NOMO-1 (cell line): ENCODE results near the gene PHOSPHO2.

ENCODE experiments used
- DNase-seq, 2 experiments: peaks; one replicate each; lab custom pipeline; 2025; ENCODE audit not compliant: unreplicated experiment in 2 of 2; lab: John Stamatoyannopoulos, UW

PHOSPHO2 gene

GRCh38 chr2:169715379-169716237 is 21.3 kb downstream of the PHOSPHO2 start:
- DNase-seq = peak in 1 of 2 experiments; percentile 42

DNA sequence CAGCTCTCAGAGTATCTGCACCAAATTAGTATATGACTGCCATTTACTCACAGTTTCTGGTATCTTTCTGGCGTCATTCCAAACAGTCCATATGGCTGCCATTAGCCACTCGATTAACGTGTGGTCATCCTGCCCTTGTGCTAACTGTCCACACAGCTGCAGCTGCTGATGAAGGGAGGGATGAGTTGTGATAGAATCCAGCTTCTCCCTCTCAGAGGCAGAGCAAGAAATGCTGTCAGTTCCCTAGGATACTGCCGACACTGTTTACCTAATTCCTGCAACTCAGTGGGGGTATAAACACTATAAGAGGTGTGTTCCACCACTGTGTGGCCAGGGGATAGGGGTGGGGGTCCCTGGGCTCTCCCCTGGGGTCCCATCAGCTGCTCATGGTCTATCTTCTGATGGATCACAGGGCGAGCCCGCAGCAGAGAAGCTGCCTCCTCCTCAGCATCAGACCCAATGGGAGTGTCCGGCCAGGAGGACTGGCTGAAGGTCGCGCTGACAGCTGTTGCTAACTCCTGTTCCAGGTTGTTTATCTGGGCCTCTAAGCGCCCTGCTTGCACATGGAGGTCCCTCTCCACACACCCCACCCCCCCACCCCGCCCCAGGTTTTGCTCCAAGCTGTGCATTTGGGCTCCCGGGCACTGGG is 22.1 kb downstream of the PHOSPHO2 start:
- no peak for DNase-seq

DNA sequence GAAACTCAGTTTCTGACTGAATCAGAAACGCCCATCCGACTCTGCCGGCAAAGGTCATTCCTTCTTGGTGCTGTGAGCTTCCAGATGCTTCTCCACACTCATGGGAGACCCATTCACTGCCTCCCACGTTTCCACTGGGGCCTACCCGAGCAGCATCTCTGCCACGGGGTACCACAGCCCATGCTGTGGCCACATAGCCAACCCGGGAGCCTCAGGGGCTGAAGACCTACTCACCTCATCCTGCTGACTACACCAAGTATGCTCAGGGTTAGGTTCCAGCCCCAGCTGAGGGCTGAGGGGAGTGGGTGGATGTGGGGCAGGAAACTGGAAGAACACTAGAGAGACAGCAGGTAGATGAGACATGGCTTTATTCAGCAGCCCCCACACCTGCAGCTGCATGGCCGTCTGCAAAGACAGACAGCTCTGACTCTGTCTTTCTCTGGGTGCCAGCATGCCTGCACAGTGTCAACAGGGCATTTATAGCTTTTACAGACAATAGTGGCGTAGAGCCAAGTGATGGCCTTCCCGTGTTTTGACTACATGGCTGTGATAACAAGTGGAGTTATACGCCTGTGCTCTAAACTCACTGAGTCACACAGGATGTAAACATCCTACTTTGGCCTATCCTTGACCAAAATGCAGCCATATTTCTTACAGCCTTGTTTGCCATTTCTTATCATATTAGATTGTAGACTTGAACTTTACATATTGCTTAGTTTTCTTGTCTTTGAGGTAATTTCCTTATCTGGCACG is 22.8 kb downstream of the PHOSPHO2 start:
- DNase-seq = no peak

DNA sequence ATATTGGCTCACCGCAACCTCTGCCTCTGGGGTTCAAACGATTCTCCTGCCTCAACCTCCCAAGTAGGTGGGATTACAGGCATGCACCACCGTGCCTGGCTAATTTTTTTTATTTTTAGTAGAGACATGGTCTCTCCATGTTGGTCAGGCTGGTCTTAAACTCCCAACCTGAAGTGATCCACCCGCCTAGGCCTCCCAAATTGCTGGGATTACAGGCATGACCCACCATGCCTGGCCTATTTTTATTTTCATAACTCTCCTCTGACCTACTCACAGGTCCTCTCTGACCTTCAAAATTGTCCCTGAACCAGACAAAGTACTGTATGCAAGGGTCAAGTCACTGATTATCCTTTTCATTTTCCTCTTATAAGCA is 23.4 kb downstream of the PHOSPHO2 start:
- DNase-seq = no peak

DNA sequence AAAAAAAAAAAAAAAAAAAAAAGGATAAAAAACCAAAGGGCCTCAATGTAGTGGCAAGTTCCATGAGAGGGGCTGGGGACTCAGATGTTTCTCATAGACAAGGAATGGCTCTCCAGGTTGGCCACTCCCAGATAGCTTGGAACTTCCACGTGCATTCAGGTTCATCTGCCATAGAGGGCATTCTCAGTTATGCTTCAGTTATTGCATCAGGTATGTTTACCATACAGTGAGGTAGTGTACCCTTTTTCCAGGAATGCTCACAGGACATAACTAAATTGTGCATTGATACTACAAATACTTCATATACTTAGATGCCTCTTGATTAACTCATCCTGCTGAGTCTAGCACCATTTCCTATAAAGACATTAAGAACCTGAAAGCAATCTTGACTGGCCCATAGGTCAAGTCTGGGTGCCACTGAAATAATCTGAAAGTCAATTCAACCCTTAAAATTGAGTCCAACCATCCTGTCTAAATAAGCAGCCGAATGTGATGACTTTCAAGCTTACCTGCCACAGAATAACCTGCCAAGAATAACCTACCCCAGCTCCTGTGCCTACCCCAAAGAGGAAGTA is 24.7 kb downstream of the PHOSPHO2 start:
- DNase-seq = no peak

GRCh38 chr2:169721016-169721415 is 26.7 kb downstream of the PHOSPHO2 start:
- DNase-seq = no peak

DNA sequence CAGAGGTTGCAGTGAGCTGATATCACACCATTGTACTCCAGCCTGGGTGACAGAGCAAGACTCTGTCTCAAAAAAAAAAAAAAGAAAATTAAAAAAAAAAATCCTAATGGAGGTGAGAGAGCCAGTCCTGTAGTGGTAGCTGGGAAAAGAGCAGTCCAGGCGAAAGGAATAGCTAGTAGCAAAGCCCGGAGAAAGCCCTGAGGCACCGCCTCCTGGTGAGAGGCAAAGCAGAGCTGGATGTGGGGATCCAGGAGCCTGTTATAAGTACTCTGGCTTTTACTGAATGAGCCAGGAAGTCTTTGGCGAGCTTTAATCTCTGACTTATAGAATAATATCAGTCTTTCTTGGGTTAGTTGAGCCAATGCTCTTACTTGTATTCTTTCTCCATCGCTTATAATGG is 32.8 kb downstream of the PHOSPHO2 start:
- DNase-seq = no peak

GRCh38 chr2:169729274-169729605 is 35.0 kb downstream of the PHOSPHO2 start:
- DNase-seq = no peak

DNA sequence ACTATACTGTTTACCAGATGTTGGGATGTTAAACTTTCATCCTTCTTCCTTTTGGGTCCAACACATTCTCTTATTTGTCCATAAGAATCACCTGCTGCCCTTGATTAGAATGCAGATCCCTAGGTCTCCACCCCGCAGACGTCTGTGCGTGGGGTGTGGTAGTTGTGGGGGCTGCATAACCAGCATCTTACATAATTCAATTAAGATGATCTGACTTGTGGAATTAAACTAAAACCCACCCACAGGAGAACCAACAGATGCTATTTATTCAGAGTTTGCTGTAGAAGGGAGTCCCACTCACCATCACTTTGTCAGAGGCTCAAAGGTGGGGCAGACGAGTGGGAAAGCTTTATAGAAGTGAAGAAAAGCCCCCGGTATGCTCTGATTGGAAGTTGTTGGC is 37.8 kb downstream of the PHOSPHO2 start:
- no peak for DNase-seq

- no peak for DNase-seq
Observed at GRCh38 chr2:169732583-169733358, 38.5 kb downstream of the PHOSPHO2 start.

- no peak for DNase-seq
Observed at GRCh38 chr2:169734169-169734847, 40.0 kb downstream of the PHOSPHO2 start.

- DNase-seq = no peak
Observed at GRCh38 chr2:169735623-169736022, 41.4 kb downstream of the PHOSPHO2 start.

DNA sequence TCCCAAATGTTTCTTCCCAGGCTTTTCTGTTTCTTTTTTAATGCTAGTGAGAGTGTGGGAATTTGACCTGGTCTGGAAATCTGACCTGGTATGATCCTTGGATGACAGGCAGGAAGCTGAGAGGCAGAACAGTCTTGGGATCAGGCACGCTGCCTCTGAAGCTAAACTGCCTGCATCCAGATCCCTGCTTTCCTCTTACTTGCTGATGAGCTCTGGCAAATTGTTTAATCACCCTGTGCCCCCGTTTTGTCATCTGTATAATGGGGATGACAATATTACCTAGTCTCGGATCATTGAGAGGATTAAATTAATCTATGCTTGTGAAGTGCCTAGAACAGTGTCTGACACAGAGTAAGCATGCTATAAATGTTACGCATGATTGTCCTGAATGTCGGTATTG is 42.6 kb downstream of the PHOSPHO2 start:
- no peak for DNase-seq

DNA sequence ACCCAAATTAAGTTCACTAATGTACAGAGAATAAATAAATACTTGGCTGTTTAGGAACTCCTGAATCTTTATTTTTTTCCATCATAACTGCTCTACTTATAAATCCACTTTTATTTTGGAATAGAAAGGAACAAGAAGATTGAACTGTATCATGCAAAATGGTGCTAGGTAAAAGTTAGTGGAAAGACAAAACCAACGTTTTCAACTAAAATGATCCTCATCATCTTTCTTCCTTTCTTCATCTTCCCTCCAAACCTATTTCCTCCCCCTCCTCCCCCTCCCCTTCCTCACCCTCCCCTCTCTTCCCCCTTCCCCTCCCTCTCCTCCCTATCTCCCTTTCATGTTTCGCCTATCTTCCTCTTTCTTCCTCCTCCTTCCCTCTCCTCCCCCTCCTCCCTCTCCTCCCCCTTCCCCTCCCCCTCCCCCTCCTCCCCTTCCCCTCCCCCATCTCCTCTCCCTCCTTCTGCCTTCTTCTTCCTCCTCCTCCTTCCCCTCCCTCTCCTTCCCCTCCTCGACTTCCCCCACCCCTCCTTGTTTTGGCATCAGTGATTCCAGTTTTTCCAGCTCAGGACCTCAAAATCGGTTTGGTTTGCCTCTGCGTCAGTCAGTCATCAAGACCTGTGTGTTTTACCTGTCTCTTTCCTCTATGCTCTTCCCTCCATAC is 44.4 kb downstream of the PHOSPHO2 start:
- DNase-seq = no peak

DNA sequence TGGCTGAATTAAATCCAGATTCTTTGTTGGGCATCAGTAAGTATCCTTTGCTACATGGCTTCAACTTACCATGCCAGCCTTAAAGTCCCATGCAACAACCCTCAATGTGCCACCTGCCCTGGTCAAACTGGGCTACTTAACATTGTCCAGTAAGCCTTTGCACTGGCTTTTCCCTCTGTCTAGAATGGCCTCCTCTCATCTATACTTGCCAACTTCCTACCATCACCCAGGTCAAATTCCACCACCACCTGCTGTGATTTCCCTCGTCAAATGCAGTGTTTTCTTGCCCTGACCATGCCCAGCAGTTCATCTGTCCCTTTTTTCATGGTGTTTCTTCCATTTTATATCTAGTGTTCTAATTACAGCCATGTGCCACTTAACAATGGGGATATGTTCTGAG is 45.1 kb downstream of the PHOSPHO2 start:
- DNase-seq = no peak

DNA sequence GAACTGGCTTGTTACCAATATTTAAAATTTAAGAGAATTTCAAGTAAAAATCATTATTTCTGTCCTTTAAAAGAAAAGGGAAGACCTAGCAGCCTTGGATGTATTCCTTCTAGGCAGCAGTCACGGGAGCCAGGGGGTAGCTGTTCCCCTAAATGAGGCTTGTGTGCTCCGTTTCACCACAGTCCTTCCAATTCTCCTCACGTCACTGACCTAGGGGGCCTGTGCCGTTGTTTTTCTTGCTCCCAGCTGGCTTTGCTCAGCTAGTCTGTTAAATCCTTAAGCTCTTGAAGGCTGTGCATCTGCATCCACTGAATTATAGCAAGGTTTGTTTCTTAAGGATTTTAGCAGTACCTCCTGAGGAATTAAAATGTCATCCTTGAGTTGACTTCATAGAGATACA is 49.3 kb downstream of the PHOSPHO2 start:
- no peak for DNase-seq

DNA sequence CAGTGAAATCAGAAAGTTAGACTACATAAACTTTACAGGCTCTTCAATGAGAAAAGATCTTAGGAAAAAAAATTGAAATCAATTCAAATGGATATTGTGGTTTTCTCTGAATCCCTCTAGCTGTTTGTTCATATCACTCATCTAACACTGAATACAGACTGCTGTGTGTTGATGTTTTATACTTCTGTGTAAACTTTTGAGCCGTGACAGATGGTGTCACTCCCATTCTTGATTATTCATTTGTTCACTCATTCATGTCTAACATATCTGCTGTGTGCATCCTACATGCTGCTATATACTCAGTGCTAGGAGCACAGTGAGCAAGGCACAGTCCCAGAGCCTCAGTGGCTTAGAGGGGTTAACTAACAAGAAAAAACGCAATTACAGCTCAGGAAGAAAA is 52.0 kb downstream of the PHOSPHO2 start:
- no peak for DNase-seq

- DNase-seq = no peak
Observed at GRCh38 chr2:169748319-169748718, 54.0 kb downstream of the PHOSPHO2 start.
